Measurements from ENCODE around the gene OSBPL5.

- TF ChIP-seq CTCF (IDR thresholded peaks at IDR 0.05; ENCODE audit: low read depth, low read length), result no peak
- no peak for TF ChIP-seq EZH2phosphoT487 (IDR thresholded peaks at IDR 0.05; ENCODE audit: low read depth)
Observed at GRCh38 chr11:3105791-3106735, 59.0 kb downstream of the OSBPL5 start.
